Measurements from ENCODE around the gene DENND4A.

The DENND4A gene

DNA sequence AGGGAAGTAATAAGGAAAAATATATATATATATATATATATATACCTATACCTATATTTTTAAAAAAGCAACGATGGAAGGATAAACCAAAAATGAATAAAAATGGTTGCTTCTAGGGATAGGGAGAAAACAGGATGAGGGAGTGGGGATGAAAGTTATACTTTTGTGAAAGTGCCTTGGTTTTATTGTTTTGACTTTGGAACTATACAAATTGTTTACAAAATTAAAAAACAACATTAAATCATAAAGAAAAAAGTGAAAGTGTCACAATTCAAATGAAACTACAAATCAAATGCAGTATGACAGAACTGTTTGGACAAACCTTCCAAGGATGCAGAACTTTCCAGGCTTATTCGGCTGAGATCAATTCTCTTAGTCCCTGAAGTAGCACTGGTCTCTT lies 116.0 kb downstream of the DENND4A start:
- DNase-seq = no peak

DNA sequence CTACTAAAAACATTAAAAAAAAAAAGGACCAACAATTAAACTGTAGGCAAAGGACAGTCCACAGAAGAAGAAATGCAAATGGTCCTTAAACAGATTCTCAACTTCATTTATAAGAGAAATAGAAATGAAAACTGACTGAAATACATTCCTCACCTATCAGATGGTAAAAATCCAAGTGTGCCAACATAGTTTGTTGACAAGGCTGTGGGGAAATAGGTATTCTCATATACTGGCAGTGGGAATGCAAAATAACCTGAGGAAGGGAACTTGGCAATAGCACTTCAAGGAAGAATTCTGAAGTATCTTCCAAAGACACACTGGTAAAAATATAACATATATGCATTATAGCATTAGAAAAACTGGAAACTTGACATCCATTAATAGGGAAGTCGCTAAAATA lies 116.5 kb downstream of the DENND4A start:
- DNase-seq = no peak

DNA sequence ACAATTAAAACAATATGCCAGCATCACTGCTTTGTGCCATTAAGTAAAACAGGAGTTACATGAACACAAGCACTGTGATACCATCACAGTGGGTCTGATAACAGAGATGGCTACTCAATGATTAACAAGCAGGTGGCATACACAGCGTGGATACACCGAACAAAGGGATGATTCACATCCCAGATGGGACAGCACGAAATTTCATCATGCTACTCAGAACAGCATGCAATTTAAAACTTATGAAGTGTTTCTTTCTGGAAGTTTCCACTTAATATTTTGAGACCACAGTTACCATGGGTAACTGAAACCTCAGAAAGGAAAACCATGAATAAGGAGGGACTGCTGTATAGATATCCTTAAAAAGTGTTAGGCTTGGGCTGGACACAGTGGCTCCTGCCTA lies 125.8 kb downstream of the DENND4A start:
- DNase-seq = peak in 5 of 56 donors; percentile 1 to 26 (median 9)

DNA sequence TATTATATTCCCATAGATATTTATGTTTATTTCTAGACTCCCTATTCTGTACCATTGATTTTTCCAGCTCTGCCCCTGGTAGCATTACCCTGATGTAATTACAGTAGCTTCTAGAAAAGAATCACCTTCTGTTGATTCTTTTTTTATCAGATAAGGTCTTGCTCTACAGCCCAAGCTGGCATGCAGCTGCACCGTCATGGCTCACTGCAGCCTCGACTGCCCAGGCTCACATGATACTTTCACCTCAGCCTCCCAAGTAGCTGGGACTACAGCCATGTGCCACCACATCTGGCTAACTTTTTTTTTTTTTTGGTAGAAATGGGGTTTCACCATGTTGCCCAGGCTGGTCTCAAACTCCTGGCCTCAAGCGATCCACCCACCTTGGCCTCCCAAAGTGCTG lies 128.6 kb downstream of the DENND4A start:
- no peak for DNase-seq

DNA sequence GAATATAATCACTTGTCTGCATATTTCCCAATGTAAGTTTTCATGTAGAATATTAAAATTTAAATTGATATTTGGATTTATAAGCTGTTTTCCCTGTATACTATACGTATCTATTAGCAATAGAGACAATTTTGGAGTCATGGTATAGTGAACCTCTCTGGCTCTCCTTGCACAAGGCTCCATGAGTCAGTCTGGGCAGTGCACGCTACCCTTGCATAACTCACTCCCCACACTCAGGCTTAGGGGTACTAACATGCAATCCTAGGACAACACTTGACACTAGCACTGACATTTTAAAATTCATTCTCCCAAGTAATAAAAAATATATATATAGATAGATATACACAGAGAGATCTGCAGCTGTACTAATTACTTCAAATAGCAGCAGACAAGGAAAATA lies 131.2 kb downstream of the DENND4A start:
- DNase-seq = no peak

DNA sequence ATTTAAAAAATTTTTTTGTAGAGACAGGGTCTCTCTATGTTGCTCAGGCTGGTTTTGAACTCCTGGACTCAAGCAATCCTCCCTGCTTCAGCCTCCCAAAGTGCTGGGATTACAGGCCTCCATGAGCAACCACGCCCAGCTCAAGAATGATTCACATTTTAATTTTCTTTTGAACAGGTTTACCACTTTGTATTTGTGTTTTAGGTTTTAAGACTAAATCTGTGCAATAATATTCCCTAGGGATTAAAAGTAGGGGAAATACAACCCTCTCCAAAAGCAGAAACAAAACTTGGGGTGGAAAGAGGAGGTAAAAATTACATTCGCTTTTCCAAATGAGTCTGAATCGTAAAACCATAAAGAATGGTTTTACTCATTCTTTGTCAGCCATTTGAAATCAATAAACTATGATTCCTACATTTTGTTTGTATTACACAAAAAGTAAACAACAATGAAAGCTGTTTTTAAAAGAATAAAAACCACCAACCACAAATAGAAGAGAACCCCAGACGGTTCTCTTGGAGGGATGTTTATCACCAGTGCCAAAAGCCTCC lies 132.5 kb downstream of the DENND4A start:
- DNase-seq = no peak

DNA sequence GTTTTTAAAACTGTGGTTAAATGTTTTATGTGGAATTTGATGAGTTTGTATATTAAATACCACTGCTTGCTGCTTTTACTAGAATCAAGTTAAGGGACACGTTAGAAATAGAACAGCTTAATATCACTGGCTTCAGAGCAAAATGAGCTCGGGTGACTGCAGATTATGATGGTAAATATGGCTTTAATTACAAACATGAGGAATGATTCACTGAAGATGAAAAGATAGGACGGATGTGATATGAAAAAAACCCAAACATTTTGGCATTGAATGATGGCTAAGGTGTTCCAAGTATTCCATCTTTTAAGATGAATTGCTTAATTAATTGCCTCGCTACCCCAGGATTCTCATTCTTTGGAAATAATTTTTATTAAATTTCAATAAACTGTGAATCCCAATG lies 136.6 kb downstream of the DENND4A start:
- DNase-seq = no peak

DNA sequence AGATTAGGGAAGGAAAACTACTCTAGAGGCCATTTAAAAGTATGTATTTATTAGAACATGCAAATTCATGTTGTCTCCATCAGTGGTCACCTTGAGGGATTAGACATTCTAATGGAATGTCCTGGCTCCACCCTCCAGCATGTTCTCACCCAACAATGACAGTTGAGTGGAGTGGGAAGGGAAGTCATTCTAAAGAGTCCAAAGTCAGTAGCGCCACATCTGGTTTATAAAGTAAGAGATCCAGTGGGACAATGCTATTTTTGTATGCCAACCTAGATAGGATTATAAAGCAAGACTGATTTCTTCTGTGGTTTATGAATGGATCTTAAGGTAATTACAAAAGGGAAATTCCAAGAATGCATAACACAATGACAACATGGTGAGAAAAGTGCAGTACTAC lies 137.1 kb downstream of the DENND4A start:
- no peak for DNase-seq

DNA sequence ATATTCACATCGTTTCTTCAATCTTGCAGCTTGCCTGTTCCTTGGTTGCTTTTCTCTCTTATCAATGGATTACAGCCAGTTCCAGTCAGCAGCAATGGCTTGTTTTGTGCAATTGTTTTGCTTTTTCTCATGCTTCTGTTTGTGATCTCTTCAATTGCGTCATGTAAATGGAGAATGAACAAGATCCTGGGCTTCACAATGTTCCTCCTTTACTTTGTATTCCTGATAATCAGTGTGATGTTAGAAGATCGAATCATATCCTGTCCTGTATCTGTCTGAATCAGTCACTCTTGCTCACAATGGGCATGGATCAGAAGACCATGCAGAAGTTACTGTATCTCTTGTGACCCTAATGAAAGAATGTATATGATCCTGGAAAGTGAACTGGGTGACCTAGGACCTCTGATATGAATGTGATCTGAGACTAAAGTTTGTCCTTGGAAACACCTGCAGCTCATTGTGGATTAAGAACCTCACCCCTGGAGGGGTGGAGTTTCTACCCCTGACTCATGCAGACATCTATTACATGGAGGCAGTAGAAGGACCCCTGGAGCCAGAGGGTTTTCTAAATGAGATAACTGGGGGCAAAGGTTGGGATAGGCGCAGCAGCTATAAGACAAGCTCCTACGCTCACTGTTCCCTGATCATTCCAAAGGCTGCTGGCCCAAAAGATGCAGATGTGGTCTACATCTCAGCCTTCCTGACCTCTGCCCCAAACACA lies 138.1 kb downstream of the DENND4A start:
- DNase-seq = no peak

DNA sequence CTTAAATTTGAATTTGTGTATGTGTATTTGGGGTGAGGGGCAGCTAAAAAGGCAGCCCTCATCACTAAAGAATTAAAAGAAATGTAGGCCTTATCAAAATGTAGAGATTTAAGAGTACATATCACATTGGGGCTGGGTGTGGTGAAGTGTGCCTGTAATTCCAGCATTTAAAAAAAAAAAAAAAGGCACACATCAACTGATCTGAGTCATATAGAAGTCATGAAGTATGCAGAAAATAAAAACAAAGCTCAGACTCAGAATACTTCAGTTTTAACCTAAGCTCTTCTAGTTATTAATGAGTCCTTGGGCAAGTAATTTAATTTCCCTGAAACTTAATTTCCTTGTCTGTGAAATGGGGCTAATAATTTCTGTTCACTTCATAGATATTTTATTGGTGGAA lies 138.8 kb downstream of the DENND4A start:
- no peak for DNase-seq

GRCh38 chr15:65651831-65652749 lies 140.0 kb downstream of the DENND4A start:
- no peak for DNase-seq

- DNase-seq = no peak
Observed at GRCh38 chr15:65651042-65651322, 141.1 kb downstream of the DENND4A start.

- no peak for DNase-seq
Observed at GRCh38 chr15:65650312-65651041, 141.6 kb downstream of the DENND4A start.

- no peak for DNase-seq
Observed at GRCh38 chr15:65646486-65646885, 145.6 kb downstream of the DENND4A start.

- DNase-seq = no peak
Observed at GRCh38 chr15:65645392-65645791, 146.7 kb downstream of the DENND4A start.

DNA sequence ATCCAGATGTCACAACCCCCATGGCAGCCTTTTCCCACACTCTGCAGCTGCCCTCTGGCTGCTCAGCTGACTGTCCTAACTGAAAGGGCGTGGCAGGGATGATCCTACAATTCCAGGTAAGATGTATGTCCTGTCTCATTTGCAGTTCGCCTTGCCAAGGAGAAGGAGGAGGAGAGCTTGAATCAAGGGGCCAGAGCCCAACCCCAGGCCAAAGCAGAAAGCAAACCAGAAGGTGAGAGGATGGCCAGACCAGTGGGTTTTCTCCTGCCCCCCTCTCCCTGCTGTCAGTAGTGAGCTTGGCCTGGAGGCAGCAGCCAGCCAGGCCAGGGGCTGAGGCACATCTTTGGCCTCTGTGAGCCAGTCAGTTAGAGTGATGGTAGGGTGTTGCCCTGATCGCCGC lies 147.8 kb downstream of the DENND4A start:
- no peak for DNase-seq

DNA sequence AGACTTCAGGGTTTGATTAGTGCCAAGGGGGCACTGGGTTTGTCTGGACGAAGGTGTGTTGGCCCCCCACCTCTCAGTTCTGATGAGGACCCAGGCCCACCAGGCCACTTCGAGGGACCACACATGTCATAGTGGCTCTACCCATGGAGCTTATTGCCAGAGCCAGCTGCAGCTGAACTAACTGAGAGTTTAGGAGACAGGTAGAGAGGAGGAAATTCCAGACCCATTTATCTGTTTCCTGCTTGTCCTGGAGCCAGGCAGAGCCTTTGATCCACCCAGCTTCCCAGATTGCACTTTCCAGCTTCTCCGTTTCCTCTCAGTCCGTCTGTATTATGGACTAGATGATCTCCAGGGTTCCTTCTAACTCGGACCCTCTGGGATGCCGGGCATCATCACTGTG lies 149.5 kb downstream of the DENND4A start:
- DNase-seq = no peak

DNA sequence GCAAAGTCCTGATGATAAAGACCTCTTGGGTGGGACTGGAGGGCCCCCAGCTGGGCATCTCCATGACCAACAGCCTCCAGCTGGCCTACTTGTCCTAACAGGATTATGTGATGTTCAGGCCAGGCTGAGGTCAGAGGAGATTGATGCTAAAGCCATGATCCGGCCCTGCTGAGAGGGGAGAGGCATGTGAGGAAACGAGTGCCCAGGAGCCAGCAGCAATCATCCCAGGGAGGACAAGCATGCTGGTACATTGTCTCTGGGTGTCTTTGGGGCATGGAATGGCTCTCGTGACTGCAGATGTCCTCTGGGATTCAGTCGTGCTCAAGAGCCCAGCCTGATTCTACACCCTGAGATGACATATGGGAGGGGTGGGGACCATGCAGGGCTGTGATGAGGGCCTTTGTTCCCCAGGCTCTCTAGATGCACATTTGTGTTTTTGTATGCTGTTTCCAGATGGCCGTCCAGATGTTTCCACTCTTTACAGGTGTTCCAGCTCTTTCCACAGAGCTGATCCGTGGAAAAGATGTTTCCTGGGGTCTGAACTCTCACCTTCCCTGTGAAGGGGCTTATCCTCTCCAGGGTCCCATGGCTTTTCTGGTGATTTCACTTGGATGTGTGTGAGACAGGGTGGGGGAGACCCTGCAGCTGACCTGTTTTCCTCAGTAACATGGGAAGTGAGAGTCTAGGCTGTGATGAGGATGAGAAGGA lies 150.2 kb downstream of the DENND4A start:
- peak in 1 of 56 donors; percentile 7 for DNase-seq

DNA sequence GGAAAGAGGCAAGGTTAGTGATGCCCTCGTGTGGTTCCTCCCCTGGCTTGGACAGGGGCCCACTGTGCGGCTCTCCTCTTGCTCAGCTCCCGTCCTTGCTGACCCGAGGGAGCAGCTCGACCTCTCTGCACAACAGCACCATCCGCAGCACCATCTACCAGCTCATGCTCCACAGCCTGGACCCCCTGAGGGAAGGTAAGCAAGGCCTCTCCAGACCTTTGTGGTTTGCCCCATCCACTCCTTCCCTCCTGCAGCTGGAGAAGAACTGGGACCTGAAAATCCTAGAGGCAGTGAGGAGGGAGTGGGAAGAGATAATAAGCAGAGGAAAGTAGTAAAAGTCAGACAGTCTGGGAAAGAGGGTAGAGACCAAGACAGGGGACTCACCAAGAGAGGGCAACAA lies 152.6 kb downstream of the DENND4A start:
- DNase-seq = no peak

GRCh38 chr15:65638681-65639089 lies 153.4 kb downstream of the DENND4A start:
- DNase-seq = peak in 20 of 56 donors; percentile 4 to 46 (median 18)

GRCh38 chr15:65638109-65638508 lies 154.0 kb downstream of the DENND4A start:
- DNase-seq = no peak
